Stimulated activated CD4-positive, alpha-beta T cell treated with anti-CD3 and anti-CD28 coated beads, Interleukin-4, amount 100 ng/mL, for 1 hour (primary cell): ENCODE measurements around the gene TMEM158.

ENCODE experiments used
- DNase-seq: peaks from one replicate; pipeline ENCODE4 v3.0.0-alpha.2; 2020

The TMEM158 gene

DNA sequence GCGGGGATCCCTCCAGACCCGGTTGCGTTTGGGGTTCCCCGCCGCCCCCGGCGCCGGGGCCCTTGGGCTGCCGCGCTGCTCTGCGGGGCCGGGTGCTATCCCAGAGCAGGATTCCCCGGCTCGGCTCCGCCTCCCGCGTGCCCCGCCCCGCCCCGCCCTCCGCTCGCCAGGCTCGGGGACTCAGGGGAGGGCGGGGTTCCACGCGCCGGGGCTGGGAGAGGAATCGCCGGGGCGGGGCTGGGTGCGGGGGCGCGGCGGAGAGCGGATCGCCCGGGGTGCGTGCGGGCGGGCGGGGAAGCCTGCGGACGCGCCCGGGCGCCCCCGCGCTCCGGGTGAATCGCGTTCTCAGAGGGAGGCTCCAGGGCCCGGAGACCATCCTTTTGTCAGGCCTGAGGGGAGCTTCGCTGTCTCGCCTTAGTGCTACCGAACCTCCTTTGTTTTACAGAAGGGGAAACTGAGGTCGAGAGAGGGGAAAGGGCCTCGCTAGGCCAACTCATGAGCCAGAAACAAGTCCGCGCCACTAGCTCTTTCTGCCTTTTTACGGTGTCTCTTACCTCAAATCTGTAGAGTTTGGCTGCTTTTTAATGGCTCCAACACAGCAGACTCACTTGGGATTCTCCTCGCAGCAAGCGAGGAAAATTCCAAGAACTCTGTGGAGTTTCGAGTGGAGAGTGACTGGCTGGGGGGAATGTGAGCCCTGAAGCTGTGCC lies at the start of gene TMEM158:
Gene TMEM158, minus strand, starts transcription at position 82 of the 710 bp plus-strand sequence. CDS start 260 bp downstream, outside the sequence.
- DNase-seq = peak; percentile 84

DNA sequence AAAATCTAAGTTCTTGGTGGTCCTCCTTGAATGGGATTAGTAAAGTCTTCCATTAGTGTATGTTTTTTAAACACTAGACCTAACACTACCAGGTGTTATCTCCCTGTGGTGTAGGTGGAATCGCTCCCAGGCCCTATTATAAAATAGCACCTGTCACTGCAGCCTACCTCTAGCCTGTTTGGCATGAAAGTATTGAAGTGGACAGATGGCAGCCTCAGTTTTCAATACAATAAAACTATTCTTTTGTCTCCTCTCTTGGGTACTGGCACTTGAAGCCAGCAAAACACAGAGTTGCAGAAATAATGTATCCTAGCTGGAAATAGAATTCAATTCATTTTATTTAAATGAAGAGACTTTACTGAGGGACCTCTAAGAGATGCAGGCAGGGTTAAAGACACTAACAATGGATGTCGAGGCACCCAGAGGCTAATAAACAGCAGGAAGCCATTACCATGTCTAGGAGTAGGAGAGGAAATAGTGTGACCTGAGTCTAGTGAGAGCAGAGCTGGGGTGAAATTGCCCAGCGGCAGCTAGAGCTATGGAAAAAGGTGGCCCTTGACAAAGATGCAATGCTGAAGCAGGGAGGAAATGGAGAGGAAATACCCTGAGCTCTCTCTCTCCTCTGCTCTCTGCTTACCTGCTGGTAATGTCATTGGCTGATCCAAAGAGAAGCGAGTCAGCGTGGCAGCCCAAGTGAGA lies 49.1 kb upstream of the TMEM158 start:
- no peak for DNase-seq

DNA sequence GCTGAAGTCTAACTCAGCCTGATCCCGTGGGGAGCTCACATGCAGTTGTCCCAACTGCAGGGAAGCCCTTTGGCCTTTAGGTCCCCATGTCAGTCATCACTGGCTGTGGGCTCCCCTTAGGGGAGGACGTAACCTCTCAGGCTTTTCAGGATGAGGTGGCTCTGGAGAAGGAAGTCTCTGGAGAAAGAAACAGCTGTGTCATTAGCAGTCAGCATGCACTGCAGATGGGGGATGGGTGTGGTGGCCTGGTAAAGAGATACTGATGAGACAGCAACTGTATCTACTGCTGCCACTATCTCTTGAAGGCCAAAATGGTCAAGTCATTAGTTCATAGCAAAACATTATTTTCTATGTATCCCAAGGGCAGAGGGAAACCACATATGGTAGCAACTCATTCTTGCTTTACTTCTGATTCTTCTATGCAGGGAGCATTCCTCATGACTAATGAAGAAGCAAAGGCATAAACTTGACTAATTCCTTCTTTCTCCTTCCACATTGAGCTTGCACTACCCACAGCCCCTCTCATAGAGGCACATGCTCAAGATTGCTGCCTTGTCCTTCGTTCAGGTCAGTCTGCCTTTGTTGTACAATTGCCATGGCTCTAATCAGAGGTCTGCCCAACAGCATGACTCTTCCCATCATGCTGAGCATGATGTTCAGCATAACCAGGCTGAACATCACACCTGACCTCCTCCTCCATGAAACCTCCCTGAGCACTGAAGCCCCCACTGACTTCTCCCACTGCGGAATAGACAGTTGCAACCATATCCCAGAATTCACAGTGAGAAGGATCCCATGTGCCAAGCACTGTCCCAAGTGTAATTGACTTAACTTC lies 47.8 kb upstream of the TMEM158 start:
- DNase-seq = no peak

DNA sequence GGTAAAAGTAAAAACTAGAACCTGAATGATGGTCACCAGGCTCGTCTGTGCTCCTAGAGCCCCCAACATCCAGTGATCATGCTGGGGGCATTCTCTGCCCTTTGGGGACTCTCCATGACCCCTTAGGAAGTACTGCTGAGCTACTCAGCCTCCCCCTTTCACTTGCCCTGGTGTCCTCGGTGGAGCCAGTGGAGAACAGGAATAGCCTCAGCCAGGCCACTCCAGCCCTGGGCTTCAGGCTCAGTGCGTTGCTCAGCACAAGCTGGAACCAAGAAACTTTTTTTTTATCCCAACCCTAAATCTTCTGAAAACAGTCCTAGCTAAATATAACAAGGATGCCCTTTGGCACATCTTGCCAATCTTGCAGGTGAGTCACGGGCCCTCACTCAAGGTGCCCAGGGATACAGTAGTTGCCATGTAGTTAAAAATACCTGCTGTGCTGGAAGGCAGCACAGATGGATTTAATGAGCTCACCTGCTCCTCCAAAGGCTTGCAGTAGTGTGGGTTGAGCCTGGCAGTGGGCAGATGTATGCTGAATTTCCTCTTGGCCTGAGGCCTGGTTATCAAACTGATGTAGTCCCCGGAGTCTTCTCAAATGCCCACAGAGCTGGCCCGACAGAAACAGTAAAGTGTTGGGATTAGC lies 46.9 kb upstream of the TMEM158 start:
- DNase-seq = no peak

DNA sequence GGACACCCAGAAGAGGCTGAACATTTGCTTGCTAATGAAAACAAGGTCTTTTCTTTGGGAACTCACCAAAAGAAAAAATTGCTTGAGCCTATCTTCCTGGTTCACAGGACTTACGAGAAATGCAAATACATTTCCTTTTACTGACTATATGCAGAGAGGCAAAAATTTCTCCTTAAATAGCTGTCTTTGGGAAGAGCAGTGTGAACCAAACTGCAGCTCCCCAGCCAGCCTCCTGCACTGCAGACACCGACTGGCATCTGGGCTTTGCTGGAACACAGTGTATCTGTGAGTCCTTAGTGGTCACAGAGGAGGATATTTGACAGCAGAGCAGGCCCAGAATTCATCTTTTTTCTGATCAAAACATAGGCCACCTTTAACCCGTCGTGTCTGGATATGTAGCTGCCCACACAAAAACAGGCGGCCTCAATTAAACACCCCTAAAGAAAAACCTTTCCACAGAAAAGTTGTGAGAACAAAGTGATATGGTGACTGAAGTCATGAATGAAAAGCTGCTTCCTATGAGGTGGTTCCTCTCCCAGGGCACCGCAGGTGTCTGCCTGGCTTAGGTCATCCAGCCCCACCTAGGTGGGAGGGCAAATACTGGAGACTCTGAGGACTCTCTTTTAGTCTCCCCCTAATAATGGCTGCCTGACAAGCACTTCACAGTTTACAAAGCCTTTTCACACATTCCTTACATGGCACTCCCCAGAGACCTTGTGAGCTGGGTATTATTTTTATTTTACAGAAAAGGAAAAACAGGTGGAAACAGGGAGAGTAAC lies 46.1 kb upstream of the TMEM158 start:
- no peak for DNase-seq

DNA sequence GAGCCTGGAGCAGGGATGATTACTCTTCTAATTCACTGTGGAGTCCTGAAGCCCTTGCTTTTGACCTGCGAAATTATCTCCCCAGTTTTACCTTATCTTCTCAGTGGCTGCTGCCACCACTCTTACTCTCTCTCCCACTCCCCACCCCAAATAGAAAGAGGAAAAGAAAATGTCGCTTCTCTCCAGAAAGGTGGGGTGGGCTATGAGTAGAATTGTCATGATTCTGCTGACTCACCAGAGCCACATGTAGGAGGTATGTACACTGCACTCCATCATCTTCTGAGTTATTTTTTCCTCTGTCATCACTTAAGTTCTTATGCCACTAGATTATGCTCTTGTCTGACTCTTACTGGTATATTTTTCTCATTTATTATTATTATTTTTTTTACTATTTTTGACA lies 43.9 kb upstream of the TMEM158 start:
- no peak for DNase-seq

DNA sequence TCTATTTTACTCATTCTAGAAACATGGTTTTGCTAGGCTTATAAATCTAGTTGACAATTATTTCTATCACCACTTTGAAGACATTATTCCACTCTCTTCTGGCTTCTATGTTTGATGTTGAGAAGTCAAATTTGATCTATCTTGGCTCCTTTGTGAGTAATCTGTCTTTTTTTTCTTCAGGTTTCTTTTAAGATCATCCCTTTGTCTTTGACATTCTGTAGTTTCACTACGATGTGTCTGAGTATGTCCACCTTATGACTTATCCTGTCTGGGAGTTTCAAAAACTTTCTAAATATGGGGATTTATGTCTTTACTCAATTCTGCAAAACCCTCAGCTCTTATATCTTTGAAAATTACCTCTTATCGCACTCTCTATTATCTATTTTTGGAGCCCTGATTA lies 41.0 kb upstream of the TMEM158 start:
- no peak for DNase-seq

DNA sequence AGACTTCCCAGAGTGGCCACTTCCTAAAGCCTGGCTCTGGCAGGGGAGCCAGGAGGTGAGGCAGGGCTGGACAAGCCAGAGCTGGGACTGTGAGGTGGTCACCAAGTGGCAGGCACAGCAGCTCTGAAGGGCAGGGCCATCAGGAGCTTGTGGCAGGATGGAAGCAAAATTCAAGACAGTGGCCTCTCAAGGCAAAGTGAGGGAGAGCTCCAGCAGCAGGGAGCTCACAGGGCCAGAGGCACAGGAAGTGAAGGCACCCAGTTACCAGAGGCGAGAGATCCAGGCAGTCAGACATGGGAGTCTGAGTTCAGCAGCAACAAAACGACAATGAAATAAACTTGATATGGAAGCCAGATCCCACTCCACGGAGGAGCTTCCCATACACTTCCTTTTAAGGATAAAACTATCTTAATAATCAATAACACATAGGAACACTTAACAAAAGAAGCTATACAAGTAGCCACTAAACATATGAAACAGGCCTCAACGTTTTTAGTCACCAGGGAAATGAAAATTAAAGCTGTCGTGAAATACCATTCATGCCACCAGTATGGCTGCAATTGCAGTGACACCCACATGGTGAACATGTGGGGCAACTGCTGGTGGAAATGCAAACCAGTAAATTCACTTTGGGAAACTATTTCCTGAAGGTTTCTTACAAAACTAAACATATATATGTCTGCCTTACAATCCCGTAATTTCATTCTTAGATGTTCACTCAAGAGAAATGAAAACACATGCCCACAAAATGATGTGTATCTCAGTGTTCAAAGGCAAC lies 35.4 kb upstream of the TMEM158 start:
- DNase-seq = no peak

DNA sequence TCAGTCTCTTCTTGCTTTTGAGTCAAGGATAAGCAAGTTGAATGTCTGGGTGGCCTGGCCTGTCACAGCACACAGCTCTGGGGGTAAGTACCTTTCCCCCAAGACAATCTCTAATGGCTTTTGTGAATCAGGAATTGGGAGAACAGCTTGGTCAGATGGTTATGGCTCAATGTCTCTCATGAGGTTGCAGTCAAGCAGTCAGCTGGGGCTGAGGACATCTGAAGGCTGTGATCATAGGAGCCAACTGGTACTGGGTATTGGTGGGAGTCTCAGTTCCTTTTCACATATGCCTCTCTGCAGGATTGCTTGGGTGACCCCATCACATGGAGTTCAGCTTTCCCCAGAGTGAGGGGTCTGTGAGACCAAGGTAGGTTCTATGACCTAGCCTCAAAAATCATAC lies 33.0 kb upstream of the TMEM158 start:
- no peak for DNase-seq

DNA sequence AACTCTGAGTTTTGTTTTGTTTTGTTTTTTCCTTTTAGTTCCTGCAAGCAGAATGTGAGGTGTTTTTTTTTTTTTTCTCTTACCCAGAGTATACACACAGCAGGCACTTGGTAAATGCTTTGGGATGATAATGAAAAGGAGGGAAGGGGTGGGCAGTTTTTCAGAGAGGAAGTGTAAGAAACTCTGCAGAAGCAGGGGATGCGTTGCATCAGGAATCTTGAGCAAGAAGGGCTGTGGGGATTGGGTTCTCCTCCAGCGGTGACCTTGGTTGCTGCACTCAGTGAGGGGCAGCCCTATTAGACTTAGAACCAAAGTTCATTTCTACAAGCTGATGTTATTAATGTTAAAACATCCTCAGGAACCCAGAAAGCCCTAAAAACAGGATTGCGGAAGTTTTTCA lies 32.2 kb upstream of the TMEM158 start:
- DNase-seq = no peak

DNA sequence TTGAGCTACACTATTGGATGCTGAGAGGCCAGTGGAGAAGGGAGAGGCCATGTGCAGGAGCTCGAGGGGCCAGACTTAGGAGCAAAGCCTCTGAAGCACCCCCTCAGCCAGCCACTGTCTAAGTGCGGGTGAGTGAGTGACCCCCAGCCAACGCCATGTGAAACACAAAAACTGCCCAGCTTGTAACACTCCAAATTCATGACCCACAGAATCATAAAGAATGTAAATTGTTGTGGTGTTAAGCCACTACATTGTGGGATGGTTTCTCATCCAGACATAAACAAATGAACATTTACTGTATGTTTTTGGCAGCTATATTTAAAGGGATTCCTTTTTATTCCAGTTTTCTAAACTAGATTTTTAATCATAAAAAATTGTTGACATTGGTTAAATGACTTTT lies 27.2 kb upstream of the TMEM158 start:
- no peak for DNase-seq

DNA sequence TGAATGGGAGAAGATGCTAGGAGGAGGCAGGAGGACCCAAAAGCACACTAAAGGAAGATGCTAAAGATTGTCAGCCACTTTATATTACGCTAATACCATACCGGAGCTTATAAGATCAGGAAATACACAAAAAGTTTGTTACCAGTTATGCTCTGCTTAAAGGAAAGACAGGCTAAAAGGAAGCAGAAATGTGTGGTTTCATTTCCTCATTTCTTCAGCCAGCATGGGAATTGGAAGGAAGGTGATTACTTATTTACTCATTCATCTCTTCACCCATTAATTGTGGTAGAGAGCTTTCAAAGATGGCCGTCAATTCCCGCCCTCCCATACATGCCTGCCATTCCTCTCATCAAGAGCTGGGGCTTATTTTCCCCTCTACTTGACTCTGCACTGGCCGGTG lies 26.7 kb upstream of the TMEM158 start:
- DNase-seq = no peak

DNA sequence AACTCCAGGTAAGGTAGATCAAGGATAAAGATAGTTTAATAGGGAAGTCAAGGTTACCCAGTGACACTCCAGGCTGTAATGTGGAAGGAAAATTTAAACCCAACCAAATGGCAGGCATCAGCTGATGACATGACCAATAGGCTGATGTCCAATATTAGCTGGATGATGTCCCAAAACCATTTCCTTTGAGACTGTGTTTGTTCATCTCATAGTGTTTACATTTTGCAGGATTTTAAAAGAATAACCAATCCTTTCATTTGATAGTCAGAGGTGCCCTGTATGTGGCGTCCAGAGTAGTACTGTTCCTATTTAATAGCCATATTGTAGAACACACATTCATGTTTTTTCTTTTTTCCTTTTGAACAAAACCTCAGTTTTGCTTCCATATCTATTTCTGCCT lies 23.3 kb upstream of the TMEM158 start:
- no peak for DNase-seq

DNA sequence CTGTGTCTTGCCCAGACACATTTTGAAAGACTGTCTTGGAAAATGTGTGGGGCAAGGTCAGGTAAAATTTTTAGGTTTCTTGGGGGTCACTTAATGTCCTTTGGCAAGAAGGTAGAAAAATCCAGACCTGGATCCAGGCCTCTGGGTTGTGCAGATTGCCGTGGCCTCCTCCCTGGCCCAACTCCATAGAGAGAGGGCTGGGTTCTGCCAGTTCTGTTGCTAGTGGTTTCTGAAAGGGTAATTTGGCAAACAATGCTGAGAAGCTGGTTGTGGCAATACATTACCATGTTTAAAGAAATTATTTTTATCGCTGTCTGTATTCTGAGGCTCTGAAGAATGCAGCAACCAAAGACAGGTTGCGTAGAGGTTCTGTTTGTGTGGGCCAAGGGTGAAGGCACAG lies 20.2 kb upstream of the TMEM158 start:
- DNase-seq = no peak

DNA sequence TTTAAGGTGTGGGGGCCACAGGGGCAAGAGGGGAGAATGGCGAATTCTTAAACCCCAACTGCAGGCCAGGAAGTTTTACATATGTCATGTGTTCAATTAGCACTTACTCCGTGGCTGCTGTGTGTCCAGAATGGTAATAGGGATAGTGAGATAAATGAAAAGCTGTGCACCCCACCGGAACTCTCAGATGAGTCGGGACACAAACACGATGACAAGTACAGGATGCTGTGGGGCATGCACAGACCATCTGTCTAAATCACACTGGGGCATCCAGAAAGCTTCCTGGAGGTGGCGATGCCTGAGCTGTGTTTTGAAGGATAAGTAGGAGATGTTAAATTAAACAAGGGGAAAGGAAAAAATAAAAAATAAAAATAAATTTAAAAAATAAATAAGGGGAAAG lies 18.3 kb upstream of the TMEM158 start:
- no peak for DNase-seq

DNA sequence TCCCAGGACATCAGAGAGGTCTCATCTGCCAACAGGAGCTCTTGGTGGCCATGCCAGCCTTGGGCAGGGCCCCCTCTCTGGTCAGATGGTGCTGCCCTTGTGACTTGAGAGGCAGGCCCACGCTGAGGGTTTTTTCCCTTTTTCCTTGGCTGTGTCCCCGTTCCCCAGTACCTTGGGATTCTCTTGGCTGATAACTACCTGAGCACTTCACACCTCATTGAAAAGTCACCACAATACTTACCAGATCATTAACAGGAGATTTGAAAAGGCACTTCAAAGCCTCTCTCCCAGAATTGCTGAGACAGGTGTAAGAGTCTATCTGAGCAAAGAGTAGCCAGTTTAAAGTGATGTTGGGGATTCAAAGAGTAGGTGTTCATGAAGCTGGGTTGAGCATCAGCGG lies 15.1 kb upstream of the TMEM158 start:
- no peak for DNase-seq

DNA sequence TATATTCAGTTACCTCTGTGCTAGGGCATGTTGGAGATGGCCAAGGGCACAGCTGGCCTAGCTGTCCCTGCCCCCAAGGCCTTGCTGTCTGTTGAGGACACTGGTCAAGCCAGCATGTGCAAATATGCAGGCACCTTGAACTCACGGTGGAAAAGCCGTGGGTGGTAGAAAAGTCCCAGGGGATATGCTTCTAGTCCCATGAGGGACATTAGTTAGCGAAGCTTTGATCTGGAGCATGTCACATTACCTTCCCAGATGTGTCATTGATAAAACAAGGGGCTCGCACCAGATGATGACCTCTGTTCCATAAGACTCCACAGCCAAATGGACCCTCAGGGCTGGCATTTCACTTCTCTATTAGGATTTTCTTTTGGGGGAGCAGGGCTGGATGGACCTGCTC lies 14.2 kb upstream of the TMEM158 start:
- DNase-seq = no peak

DNA sequence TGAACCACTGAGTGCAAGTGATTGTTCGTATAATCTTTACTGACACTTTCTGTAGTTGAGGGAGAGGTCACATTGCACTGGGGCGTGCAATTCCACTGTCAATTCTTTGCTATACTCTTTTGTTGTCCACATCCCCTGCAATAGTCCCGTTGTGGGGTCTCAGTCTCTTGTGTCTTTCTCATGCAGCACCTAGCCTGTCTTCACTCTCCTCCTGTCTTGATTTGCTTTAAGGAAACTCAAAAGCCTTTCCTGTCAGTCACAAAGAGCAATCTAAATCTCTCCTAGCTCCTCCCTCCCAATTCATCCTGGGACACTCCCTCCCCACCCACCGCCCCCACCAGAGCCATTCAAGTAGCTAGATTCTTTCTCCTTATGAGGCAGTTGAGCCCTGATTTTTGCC lies 13.2 kb upstream of the TMEM158 start:
- DNase-seq = no peak

DNA sequence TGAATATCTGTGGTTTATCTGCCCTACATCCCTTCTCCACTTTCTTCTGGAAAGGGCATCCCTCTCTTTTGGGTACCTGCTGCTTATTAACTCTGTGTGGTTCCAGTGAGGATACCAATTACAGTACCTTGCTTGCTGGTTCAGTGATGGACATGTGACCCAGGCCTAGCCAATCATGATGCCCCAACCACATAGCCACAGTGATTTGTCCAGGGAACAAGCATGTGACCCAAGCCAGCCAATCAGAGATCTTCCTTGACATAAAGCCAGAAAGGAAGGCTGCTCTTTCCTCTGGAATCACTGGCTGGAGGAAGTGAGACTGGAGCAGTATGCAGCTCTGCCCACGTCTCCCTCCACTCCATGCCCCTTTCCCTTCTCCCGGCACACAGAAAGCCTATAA lies 10.9 kb upstream of the TMEM158 start:
- DNase-seq = no peak

DNA sequence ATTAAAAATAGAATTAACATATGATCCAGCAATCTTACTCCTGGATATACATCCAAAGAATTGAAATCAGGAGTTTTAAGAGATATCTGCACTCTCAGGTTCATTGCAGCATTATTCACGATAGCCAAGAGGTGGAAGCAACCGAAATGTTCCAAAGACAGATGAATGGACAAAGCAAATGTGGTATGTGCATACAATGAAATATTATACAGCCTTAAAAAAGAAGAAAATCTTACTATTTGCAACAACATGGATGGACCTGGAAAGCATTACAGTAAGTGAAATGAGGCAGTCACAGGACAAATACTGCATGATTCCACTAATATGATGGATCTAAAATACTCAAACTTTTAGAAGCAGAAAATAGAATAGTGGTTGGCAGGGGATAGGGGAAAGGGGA lies 9.3 kb upstream of the TMEM158 start:
- DNase-seq = no peak

DNA sequence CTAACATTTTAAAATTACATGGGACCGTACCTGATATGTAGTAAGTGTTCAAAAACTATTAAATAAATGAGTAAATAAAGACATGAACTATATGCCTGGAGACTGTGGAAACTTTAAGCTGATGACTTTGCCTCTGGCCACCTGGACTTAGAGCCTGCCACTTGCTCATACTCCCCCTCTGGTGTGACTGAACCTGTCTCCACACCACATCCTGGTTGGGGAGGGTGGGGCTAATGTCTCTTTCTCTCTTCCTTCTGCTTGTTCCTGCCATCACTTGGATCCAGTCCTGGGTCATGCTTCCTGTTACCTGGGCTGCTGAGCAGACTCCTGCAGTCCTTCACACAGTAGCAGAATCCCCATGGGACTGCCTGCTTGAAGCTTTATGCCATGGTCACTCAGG lies 8.2 kb upstream of the TMEM158 start:
- no peak for DNase-seq

DNA sequence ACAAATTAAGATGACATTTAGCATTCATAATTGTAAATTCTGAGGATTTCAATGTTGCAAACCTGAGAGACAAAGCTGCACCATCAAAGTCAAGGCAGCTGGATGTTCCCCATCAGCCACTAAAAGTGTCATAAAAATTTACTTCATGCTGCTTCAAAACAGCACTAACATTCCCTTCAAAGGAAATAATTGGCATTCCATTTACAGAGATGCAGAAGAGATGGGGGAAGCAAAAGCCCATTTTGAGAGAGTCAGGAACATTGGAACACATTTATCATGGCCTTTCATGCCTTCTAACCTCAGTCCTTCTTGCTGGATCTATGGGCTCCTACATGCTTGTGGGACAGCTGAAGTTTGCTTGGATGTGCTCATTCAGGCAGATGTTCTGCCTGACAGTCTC lies 6.4 kb upstream of the TMEM158 start:
- no peak for DNase-seq
